Neutrophil (primary cell): ENCODE data around the gene SEC22C.
"Not testable (repeated sequence)": the region's sequence is repeated elsewhere in the genome, so short reads cannot be mapped to it uniquely, and the experiment has no call there.

Source experiments
- H3K27ac ChIP-seq: fragments of 200-600 bp; sonication (generic); 2 replicates; pipeline ENCODE4 v1.5.1; 2016; ENCODE audit warnings: mild to moderate bottlenecking, moderate library complexity
- H3K27me3 ChIP-seq: fragments of 200-600 bp; sonication (generic); 2 replicates; pipeline ENCODE4 v1.6.0; 2016; ENCODE audit warnings: mild to moderate bottlenecking
- H3K36me3 ChIP-seq: fragments of 200-600 bp; sonication (generic); 2 replicates; pipeline ENCODE4 v1.5.1; 2017
- H3K4me1 ChIP-seq, 2 experiments: fragments of 200-600 bp in 1 of 2; sonication (generic) in 1 of 2; 1 replicate in 1 of 2; 2 replicates in 1 of 2; pipeline versions ENCODE4 v1.5.1 to v1.6.1; 2013 to 2016; ENCODE audit warnings: low read depth in 1 of 2, low read length in 1 of 2, mild to moderate bottlenecking in 1 of 2, moderate library complexity in 1 of 2; ENCODE audit not compliant: control insufficient read depth in 1 of 2, insufficient read depth in 1 of 2
- H3K4me3 ChIP-seq, 2 experiments: fragments of 200-600 bp in 1 of 2; sonication (generic) in 1 of 2; 1 replicate in 1 of 2; 2 replicates in 1 of 2; pipeline ENCODE4 v1.5.1; 2013 to 2016; ENCODE audit warnings: low read depth in 1 of 2, low read length in 1 of 2, mild to moderate bottlenecking in 1 of 2, moderate library complexity in 1 of 2
- H3K9me3 ChIP-seq: fragments of 200-600 bp; sonication (generic); 2 replicates; pipeline ENCODE4 v1.5.1; 2016
- CTCF ChIP-seq: fragments of 200-600 bp; sonication (generic); IDR thresholded peaks from 2 replicates; pipeline ENCODE4 v1.5.1; 2016; ENCODE audit warnings: antibody characterized with exemption

SEC22C gene

GRCh38 chr3:42589382-42590109, 7.8 kb upstream of the SEC22C start:
- H3K27ac ChIP-seq = peak overlapping the region; percentile 85
- H3K4me1 ChIP-seq = peaks cover 15 to 18% of the 10 kb centered on the region in 2 experiments
- no peaks in the 10 kb centered on the region for H3K36me3 ChIP-seq
- TF ChIP-seq CTCF = no peak
- H3K27me3 ChIP-seq = no peaks in the 10 kb centered on the region
- H3K4me3 ChIP-seq = peak overlapping the region; percentile 68 to 90
- H3K9me3 ChIP-seq = no peaks in the 10 kb centered on the region

- no peaks in the 10 kb centered on the region for H3K9me3 ChIP-seq
- H3K4me1 ChIP-seq = peaks cover 15 to 18% of the 10 kb centered on the region in 2 experiments
- no peak overlapping the region for H3K4me3 ChIP-seq
- no peaks in the 10 kb centered on the region for H3K27me3 ChIP-seq
- H3K36me3 ChIP-seq = no peaks in the 10 kb centered on the region
- no peak overlapping the region for H3K27ac ChIP-seq
- TF ChIP-seq CTCF = no peak
Observed at GRCh38 chr3:42588625-42589024, 6.9 kb upstream of the SEC22C start.

GRCh38 chr3:42582474-42583070, 805 bp upstream of the SEC22C start:
- no peak for TF ChIP-seq CTCF
- peaks cover 17 to 21% of the 10 kb centered on the region in 2 experiments for H3K4me1 ChIP-seq
- no peaks in the 10 kb centered on the region for H3K36me3 ChIP-seq
- no peaks in the 10 kb centered on the region for H3K9me3 ChIP-seq
- H3K27me3 ChIP-seq = no peaks in the 10 kb centered on the region
- peak overlapping the region; percentile 84 for H3K27ac ChIP-seq
- H3K4me3 ChIP-seq = peak overlapping the region; percentile 73 to 90

- H3K36me3 ChIP-seq = no peaks in the 10 kb centered on the region
- peak overlapping the region; percentile 84 for H3K27ac ChIP-seq
- no peaks in the 10 kb centered on the region for H3K9me3 ChIP-seq
- peak overlapping the region; percentile 73 to 90 for H3K4me3 ChIP-seq
- TF ChIP-seq CTCF = no peak
- peaks cover 17 to 21% of the 10 kb centered on the region in 2 experiments for H3K4me1 ChIP-seq
- H3K27me3 ChIP-seq = no peaks in the 10 kb centered on the region
Observed at GRCh38 chr3:42581400-42581708, 413 bp downstream of the SEC22C start.

GRCh38 chr3:42579346-42579745, 2.4 kb downstream of the SEC22C start:
- H3K9me3 ChIP-seq, H3K27me3 ChIP-seq, H3K36me3 ChIP-seq, H3K4me3 ChIP-seq, H3K27ac ChIP-seq: not testable (repeated sequence)
- peaks cover 17 to 21% of the 10 kb centered on the region in 2 experiments for H3K4me1 ChIP-seq

GRCh38 chr3:42578054-42578453, 3.7 kb downstream of the SEC22C start:
- no peak for TF ChIP-seq CTCF
- no peak overlapping the region for H3K4me3 ChIP-seq
- peaks cover 7% of the 10 kb centered on the region for H3K9me3 ChIP-seq
- H3K27ac ChIP-seq = no peak overlapping the region
- H3K36me3 ChIP-seq = no peaks in the 10 kb centered on the region
- no peaks in the 10 kb centered on the region for H3K27me3 ChIP-seq
- peaks cover 17 to 21% of the 10 kb centered on the region in 2 experiments for H3K4me1 ChIP-seq
